Heart left ventricle (tissue), 13 donors: ENCODE data around the gene DMWD.
"Not testable (repeated sequence)": the region's sequence is repeated elsewhere in the genome, so short reads cannot be mapped to it uniquely, and the experiment has no call there.

Experiments
- CTCF ChIP-seq, 12 donors: fragments of 200-600 bp; sonication (generic) in 4 of 12; IDR thresholded peaks; one replicate each; pipeline versions ENCODE4 v1.5.0 to v1.8.0; 2018 to 2022; ENCODE audit warnings: antibody characterized with exemption in 12 of 12, mild to moderate bottlenecking in 5 of 12
- POLR2A ChIP-seq, 2 donors: fragments of 450-650 bp; IDR thresholded peaks; one replicate each; pipeline ENCODE4 v1.6.1; 2017; ENCODE audit warnings: antibody characterized with exemption in 2 of 2, mild to moderate bottlenecking in 2 of 2, moderate library complexity in 2 of 2
- donor health status: ischemic (EF 13 %, LVEDD 7.1; RV severe dilation, severe dysfunction).
- donor health status: DM: no; HTN: yes; CAD: no.
- donor health status: DM: no; HTN: no; CAD: no.
- donor health status: ischemic (EF 25% LVEDD 6.9; RV normal size, moderate dysfunction).
- donor health status: ischemic (EF 25% LVEDD 5.7; RV mildly dilated, moderate dysfunction).
- donor health status: ischemic (EF 35%, LVEDD 5.7; RV mildly dilated, moderate dysfunction).
- donor health status: nonischemic (EF 11% LVEDD 7.7; RV severe dilation, severe dysfunction).
- donor health status: DM: yes; HTN: yes; CAD: no.
- donor health status: PGD.
- donor health status: ischemic (EF 29% LVEDD 5.4; RV normal size, mild dysfunction).
- donor health status: nonischemic (EF 23%, LVEDD 6.1; RV moderate dilation, normal function).

- not testable (repeated sequence) for TF ChIP-seq CTCF, POLR2A (IDR thresholded peaks at IDR 0.05)
Observed at GRCh38 chr19:45751483-45751882, 41.2 kb downstream of the DMWD start.
